ENCODE data around the gene ADH1A. TPM values are rescaled to one million over a fixed set of nuclear protein-coding genes. Genes with fewer than 3 reads are reported as not detected.
"Not testable (repeated sequence)": the region's sequence is repeated elsewhere in the genome, so short reads cannot be mapped to it uniquely, and the experiment has no call there.

Gene ADH1A
- total and polyA plus RNA-seq, 10 donors = 0.25 to 1.2 TPM; not detected in 8

GRCh38 chr4:99323756-99324155 is 33.0 kb upstream of the ADH1A start:
- TF ChIP-seq CTCF (IDR thresholded peaks at IDR 0.05 in 8 of 11, conservative IDR thresholded peaks at IDR 0.05 in 3 of 11) (no peak), POLR2AphosphoS5 (IDR thresholded peaks at IDR 0.05) (peak in 1 of 3 donors; percentile 6), POLR2A (IDR thresholded peaks at IDR 0.05) (no peak)
- intact Hi-C loops (cut with DNase I; ENCODE audit: low total_unique reads) = no loop called here
- 77 to 97% (median 88%) methylated on average over 1 of the region's 1 CpG for WGBS, 5 donors
- Histone ChIP-seq H3K4me1 (no peaks in the 10 kb centered on the region), H3K4me3 (no peak overlapping the region), H3K27me3 (replicated peaks in 1 of 7) (no peaks in the 10 kb centered on the region), H3K27ac (peak overlapping the region in 4 of 8 donors; percentile 19 to 58 (median 48)), H3K36me3 (no peaks in the 10 kb centered on the region), H3K9me3 (peaks cover 0 to 18% (median 11%) of the 10 kb centered on the region in 8 donors)
- no peak for DNase-seq

GRCh38 chr4:99321241-99322191 is 30.7 kb upstream of the ADH1A start, which contains the start of gene ADH1B:
Gene ADH1B (minus strand): TSS chr4:99321401. CDS start chr4:99321331, 70 bp downstream.
- H3K4me3 ChIP-seq = peak within 1 kb of the TSS in 6 of 8 donors; percentile 0 to 49 (median 26)

DNA sequence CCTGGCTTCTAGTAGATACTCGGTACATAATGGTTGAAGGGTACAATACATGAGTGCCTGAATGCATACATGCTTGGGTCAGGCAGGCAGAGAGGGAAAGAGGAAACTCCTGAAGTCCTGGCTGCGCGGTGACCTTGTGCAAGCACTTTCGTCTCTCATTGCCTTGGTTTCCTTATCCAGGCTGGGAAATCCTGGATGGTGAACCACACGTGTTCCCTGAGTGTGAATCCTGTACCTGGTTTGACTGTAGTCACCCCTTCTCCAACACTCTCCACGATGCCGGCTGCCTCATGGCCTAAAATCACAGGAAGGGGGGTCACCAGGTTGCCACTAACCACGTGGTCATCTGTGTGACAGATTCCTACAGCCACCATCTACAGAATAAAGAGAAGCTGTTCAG is 27.0 kb upstream of the ADH1A start:
- H3K36me3 ChIP-seq; H3K27me3 ChIP-seq (replicated peaks in 1 of 7); H3K9me3 ChIP-seq; H3K4me1 ChIP-seq; DNase-seq; intact Hi-C loops (cut with DNase I; ENCODE audit: low total_unique reads): not testable (repeated sequence)
- WGBS, 5 donors = 80 to 86% (median 82%) methylated on average over 8 of the region's 8 CpGs
- Histone ChIP-seq H3K27ac (peak overlapping the region in 3 of 8 donors; percentile 12 to 50 (median 29)), H3K4me3 (peak overlapping the region in 2 of 8 donors; percentile 41 to 49)

More at GRCh38 chr4:99321241-99322191, 30.7 kb upstream of the ADH1A start, which contains the start of gene ADH1B:
- 42 to 59% (median 47%) methylated on average over 8 of the region's 8 CpGs for WGBS, 5 donors
- DNase-seq = no peak
- Histone ChIP-seq H3K9me3 (peaks cover 0 to 3% (median 0%) of the 10 kb centered on the region in 8 donors), H3K27me3 (replicated peaks in 1 of 7) (no peaks in the 10 kb centered on the region), H3K27ac (peak within 1 kb of the TSS in 5 of 8 donors; percentile 14 to 50 (median 28)), H3K4me1 (no peaks in the 10 kb centered on the region), H3K36me3 (no peaks in the 10 kb centered on the region)
- intact Hi-C loops (cut with DNase I; ENCODE audit: low total_unique reads) = no loop called here
- no peak for TF ChIP-seq POLR2AphosphoS5 (IDR thresholded peaks at IDR 0.05)
- TF ChIP-seq CTCF (IDR thresholded peaks at IDR 0.05 in 8 of 11, conservative IDR thresholded peaks at IDR 0.05 in 3 of 11) = no peak
- TF ChIP-seq POLR2A (IDR thresholded peaks at IDR 0.05) = no peak

- H3K9me3 ChIP-seq = no peaks in the 10 kb centered on the region
- DNase-seq = no peak
- H3K36me3 ChIP-seq = no peaks in the 10 kb centered on the region
- TF ChIP-seq POLR2A (IDR thresholded peaks at IDR 0.05) (no peak), CTCF (IDR thresholded peaks at IDR 0.05 in 8 of 11, conservative IDR thresholded peaks at IDR 0.05 in 3 of 11) (no peak), POLR2AphosphoS5 (IDR thresholded peaks at IDR 0.05) (no peak)
- peak overlapping the region in 2 of 8 donors; percentile 0 to 49 for H3K4me3 ChIP-seq
- no peaks in the 10 kb centered on the region for H3K27me3 ChIP-seq (replicated peaks in 1 of 7)
- 70 to 89% (median 79%) methylated on average over 3 of the region's 3 CpGs for WGBS, 5 donors
- H3K4me1 ChIP-seq = no peaks in the 10 kb centered on the region
- intact Hi-C loops (cut with DNase I; ENCODE audit: low total_unique reads) = no loop called here
- H3K27ac ChIP-seq = peak overlapping the region in 3 of 8 donors; percentile 12 to 50 (median 29)
Measured at GRCh38 chr4:99317354-99317753, 26.6 kb upstream of the ADH1A start.

Measured in spleen (tissue), 11 donors.